NCI-H146 treated with DMSO at 0.1 percent for 48 hours (cell line): ENCODE data around the gene EPYC.

Experiments
- DNase-seq: peaks from one replicate; lab custom pipeline; 2025; ENCODE audit not compliant: unreplicated experiment; lab: John Stamatoyannopoulos, UW

Gene EPYC

DNA sequence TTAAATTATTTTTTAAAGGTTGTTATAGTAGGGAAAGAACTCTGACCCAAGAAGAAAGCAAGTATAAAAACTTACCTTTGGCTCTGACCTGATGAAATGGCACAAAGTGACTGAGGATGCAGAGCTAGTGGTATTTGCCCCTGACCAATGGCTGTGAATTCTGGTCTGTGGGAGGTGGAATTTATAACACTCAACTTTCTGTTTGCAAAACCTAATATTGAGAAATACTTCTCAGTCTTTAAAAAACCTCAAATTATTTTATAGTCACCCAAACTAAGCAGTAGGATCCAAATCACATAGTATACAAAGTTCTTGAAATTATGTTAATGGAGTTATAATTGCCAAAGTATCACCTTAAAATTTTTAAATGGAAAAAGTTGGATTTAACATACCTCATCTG is at the start of gene EPYC:
EPYC (minus strand) TSS at position 101 of the 400 bp plus-strand sequence. CDS start 2,407 bp downstream, outside the sequence.
- DNase-seq: no peak

- no peak for DNase-seq
Measured at GRCh38 chr12:91053951-91054715, 49.4 kb upstream of the EPYC start.

DNA sequence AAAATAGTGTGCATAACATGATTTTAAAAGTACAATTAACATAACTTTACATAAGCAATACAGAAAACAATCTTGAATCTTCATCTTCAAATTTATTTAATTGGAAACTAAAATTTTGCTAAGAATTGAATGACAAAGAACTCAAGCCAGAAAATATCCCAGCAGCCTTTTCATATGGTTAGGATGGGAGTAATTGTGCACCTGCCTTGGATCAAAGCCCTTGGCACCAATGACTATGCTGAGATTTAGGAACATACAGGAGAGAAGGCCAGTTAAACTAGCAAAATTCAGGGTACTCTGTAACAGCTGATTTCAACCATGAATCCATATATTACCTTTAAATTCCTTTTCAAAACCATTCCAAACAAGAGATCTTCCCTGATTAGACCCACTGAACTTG is 47.3 kb upstream of the EPYC start:
- no peak for DNase-seq

DNA sequence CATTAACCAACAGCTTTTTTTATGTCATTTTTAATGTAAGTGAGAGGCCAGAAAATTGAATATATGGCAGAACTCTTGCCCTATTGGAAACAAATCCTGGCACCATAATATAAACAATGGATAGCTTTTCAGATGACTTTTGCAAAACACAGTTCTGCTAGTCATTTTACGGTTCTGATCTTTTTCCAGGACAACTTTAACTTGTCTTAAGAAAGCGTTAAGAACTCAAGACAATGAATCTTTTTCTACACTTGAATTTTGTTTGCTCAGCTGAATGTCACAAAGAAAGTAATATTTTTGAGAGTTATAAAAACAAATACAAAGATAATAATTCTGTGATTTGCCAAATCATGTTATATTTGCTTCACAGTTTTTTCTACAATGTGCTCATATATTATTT is 39.8 kb upstream of the EPYC start:
- DNase-seq: no peak

DNA sequence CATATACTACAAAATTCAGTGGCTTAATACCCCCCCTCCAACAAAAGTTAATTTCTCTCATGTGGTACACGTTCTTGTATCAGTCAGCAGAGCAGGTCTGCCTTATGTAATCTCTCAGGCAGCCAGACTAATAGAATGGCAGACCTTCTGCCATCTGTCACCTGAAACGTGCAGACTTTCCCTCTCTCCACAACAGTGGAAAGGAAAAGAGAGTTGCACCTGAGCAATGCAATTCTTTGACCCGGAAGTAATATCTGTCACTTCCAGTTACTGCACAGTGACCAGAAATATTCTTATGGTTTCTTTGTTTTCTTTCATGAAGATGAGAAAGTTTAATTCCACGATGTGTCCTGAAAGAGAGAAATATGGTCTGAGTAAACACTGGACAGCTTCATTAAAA is 38.6 kb upstream of the EPYC start:
- DNase-seq: no peak

DNA sequence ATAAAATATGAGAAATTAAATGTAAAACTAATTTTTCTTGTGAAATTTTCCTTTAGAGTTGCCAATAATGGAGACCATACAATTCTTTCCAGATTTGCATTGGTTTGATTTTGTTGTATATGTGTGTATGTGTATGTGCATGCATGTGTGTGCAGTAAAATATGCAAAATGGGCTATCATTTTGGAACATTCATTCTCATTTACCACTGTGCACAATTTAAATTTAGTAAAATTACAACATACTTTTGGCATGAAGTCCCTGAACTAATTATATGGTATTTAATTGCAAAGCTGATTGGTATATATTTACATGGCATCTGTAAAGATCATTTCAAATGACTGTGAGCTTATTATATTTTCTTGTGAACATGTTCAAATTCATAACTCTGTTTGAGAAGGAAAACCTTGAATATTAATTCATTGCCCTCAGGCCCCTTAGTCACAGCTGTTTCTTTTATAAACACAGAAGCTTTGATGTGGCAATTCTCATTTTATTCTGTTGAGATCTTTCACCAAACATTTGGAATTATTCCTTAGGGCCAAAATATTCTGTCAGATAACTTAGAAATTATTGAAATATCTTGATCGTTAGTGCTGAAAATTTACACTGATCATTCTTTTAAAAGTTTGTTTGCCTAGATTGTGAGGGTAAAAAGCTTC is 35.5 kb upstream of the EPYC start:
- no peak for DNase-seq

DNA sequence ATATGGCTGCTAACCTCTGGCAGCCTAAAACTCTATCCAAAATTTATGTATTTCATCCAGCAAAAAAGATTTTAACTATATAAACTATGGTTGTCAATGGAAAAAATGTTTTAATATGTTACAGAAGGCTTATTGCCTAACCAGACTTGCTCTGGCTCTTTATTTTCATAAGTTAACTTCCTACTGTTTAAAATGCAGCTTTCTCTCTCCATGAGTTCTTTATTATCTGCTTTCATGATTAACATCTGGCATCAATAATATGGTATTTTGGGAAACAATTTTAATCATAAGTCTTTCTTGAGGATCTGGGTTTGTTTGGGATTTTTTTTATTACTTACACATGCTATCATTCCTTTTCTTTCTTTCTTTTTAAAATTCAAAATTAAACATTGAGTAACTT is 32.5 kb upstream of the EPYC start:
- no peak for DNase-seq

- no peak for DNase-seq
Measured at GRCh38 chr12:91033251-91033650, 28.5 kb upstream of the EPYC start.

DNA sequence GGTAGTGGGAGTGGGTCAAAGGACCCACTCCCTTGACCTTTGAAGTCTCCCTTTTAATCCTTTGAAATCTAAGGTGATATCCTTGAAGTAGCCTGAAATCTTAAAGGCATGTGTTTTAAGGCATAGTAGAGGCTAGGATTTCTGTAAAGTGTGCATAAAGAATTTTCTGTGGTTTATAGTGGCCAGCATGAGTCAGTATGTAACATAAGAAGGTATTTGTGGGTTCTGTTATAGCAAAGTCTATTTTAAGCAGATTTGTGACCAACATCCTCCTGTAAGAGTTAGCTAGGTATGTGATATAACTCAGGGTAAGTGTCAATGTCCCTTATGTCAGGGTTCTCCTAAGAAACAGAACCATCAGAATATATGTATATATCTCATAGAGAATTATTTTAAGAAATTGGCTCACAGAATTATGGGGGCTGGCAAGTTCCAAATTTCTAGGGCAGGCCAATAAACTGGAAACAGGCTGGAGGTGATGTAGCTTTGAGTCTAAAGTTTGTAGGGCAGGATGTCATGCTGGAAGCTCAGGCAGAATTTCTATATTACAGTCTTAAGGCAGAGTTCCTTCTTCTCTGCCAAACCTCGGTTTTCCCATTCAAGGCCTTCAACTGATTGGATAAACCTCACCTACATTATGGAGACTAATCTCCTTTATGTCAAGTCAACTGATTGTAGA is 18.7 kb upstream of the EPYC start:
- no peak for DNase-seq

DNA sequence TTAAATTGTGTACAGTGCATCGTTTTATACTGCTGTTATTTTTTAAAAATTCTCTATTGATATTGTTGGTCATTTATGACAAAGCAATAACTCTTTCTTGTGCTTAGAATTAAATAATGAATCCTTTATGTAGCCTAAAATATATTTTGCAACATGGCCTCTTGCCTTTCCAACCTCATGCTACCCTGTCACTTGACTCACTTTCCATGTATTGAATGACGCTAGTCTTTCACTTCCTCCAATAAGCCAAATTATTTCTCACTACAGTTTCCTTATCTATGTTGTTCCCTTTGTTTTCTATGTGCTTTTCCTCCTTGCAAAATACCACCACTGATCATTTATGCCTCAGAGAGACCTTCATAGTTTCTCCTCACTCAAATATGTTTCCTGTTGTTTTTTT is 16.3 kb upstream of the EPYC start:
- no peak for DNase-seq

- DNase-seq: no peak
Measured at GRCh38 chr12:91019455-91019854, 14.7 kb upstream of the EPYC start.

DNA sequence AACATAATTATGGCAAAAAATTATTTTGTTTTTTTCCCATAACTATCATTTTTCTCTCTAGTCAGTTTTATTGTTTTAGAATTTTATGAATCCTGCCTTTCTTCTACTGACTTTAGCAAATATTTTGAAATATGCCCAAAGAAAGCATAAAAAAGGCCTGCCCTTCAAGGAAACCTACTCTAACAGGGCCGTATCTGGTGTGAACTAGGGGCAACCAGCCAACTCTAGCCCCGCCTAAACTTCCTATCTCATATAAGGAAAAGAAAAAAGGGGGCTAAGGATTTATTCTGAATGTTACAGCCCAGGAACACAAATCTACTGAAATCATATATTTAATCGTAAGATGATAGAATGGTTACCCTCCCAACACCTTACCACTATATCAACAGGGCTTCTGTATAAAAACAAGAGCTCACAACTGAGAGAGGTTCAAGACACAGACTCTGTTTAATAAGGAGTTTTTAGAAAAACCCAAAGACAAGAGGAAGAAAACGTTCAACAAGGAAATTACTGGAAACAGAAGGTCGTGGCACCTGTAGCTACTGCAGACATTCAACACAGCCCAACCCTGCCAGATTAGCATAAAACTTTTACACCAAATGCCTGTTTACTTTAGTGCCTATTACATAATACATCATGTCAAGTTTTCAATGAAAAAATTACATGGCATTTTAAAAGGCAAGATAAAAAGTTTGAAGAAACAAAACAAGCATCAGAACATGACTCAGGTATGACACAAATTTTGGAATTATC is 12.9 kb upstream of the EPYC start:
- DNase-seq: no peak

- DNase-seq: no peak
Measured at GRCh38 chr12:91017043-91017442, 12.3 kb upstream of the EPYC start.

DNA sequence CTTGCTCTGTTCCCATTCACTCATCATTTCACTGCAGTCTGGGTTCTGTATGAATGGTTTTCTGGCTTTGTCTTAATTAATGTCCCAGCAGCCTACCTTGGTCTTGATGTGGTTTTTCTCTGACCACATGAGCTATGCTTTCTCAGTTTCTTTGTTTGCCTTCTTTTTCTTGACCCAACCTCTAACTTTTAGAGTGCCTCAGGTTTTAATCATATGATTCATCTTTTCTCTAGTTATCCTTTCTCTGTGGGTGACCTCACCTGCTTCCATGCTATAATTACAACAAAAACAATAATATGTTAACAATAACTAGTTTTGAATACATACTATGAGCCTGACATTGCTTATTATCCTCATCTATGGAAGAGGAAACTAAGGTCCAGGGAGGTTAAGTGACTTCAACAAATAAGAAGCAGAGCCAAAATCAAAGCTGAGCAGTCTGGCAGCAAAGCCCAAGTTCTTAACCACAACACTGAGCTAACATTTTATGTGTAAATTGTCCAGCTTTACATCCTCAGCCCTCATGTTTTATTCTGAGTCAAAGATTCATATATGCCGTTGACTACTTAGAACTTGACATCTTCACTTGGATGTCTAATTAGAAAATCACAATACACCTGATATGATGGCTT is 4.7 kb upstream of the EPYC start:
- DNase-seq: no peak

- no peak for DNase-seq
Measured at GRCh38 chr12:91007531-91008290, 2.9 kb upstream of the EPYC start.

GRCh38 chr12:91003737-91004136 is 1.0 kb downstream of the EPYC start:
- no peak for DNase-seq

GRCh38 chr12:91001306-91001705 is 3.5 kb downstream of the EPYC start:
- DNase-seq: no peak

- DNase-seq: no peak
Measured at GRCh38 chr12:90999966-91000365, 4.8 kb downstream of the EPYC start.

DNA sequence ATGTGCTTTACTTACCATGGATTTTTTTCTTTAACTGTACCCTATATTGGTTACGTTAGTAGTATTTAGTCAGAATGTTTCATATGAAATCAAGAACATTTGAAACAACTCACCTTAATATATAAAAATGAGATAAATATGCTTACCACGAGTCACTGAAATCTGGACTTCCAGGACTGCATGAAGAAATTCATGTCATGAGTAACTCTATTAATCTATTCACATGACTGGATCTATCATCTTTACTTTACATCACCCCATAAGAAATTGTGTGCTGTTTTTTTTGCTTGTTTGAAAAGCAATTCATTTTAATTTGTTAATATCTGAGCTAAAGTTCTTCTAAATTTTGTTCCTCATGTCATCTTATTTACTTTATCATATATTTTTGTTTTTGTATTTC is 5.2 kb downstream of the EPYC start:
- DNase-seq: no peak

DNA sequence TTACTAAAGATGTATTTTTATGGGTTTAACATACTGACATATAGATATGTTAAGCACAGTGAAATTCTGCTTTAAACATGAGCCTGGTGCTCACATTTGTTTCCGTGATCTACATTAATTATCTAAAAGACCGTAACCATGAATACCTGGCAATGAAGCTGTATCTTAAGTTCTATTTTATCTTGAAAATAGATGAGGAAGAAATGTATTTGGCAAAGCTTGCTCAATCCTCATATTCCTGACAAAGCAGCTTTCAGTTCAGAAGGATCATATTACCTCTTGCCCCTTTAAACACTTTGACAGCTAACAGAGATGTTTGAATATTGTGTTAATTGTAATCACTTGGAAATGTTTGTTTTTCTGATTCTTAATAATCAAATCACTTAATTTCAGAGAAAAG is 9.8 kb downstream of the EPYC start:
- no peak for DNase-seq
